GM10248 (cell line): ENCODE measurements around the gene ST7.

Experiments used
- CTCF ChIA-PET: fragments of 300-600 bp; sonication (Branson Sonifier 250); formaldehyde crosslinking; extraction: SDS; loops from one replicate; lab custom pipeline; 2021; ENCODE audit warnings: antibody characterized with exemption; lab: Yijun Ruan, JAX
- POLR2A ChIA-PET: fragments of 350-650 bp; sonication (Branson Sonifier 250); formaldehyde crosslinking; extraction: SDS; loops from one replicate; lab custom pipeline; 2020; ENCODE audit warnings: antibody characterized with exemption; lab: Yijun Ruan, JAX
- DNase-seq: peaks from one replicate; pipeline ENCODE4 v3.0.0; 2012; ENCODE audit errors: extremely low spot score
- CTCF ChIP-seq: IDR thresholded peaks from 2 replicates; pipeline ENCODE4 v1.5.1; 2012; ENCODE audit warnings: mild to moderate bottlenecking, low read depth; ENCODE audit errors: extremely low read depth, missing control alignments, control extremely low read depth

Gene ST7

GRCh38 chr7:117278040-117278439 lies 324.7 kb downstream of the ST7 start:
- no peak for TF ChIP-seq CTCF
- ChIA-PET POLR2A (no interaction called here), CTCF (no interaction called here)
- no peak for DNase-seq

- DNase-seq, result no peak
Measured at GRCh38 chr7:117279203-117279602, 325.9 kb downstream of the ST7 start.

More at GRCh38 chr7:117279203-117279602, 325.9 kb downstream of the ST7 start:
- CTCF ChIA-PET, result interaction anchor here (1.1 to 1.3 kb wide), 2 partner anchors 10 to 66 kb away, joined by 3 to 4 read pairs; no protein-coding TSS in a partner anchor
- TF ChIP-seq CTCF, result no peak
- POLR2A ChIA-PET, result no interaction called here
